GM12878 (cell line): ENCODE data around the gene PRM2. TPM values are rescaled to one million over a fixed set of nuclear protein-coding genes. Genes with fewer than 3 reads are reported as not detected.

Experiments
- ATAC-seq: fragments of 200-7000 bp; cut with Tn5 transposase; 3 replicates; pipeline ENCODE4 v1.9.1; 2020; ENCODE audit warnings: mild to moderate bottlenecking, moderate library complexity
- BruUV-seq: library from RNA; stranded (reverse); fragments of 400-500 nt; replicated peaks from 2 replicates; lab custom pipeline; 2021; lab: Mats Ljungman, UMichigan
- CTCF ChIA-PET: fragments of 300-600 bp; sonication (Branson Sonifier 250); formaldehyde crosslinking; extraction: SDS; loops from one replicate; lab custom pipeline; 2021; ENCODE audit warnings: inconsistent platforms; lab: Yijun Ruan, JAX
- POLR2A ChIA-PET: fragments of 350-600 bp; formaldehyde crosslinking; extraction: SDS; loops from one replicate; lab custom pipeline; 2021; ENCODE audit warnings: inconsistent platforms; lab: Charles Lee
- RAD21 ChIA-PET: fragments of 300-600 bp; sonication (Branson Sonifier 250); formaldehyde crosslinking; loops from one replicate; lab custom pipeline; 2023; ENCODE audit warnings: antibody characterized with exemption; ENCODE audit not compliant: unreplicated experiment; lab: Charles Lee
- SMC1A ChIA-PET: fragments of 300-600 bp; sonication (Branson Sonifier 250); formaldehyde crosslinking; loops from one replicate; lab custom pipeline; 2023; ENCODE audit not compliant: unreplicated experiment, uncharacterized antibody; lab: Charles Lee
- DNase-seq: peaks from one replicate; pipeline ENCODE4 v3.0.0-alpha.2; 2011; ENCODE audit warnings: low read depth, low spot score
- FAIRE-seq: peaks from 3 replicates; lab custom pipeline; 2011; peaks lifted over from hg19 to GRCh38; lab: Jason Lieb, UNC
- H2AFZ ChIP-seq: 2 replicates; pipeline ENCODE4 v1.6.0; 2011; ENCODE audit warnings: low read depth, low read length, control low read depth; ENCODE audit not compliant: control insufficient read depth
- H3K27ac ChIP-seq: 2 replicates; pipeline ENCODE4 v1.5.1; 2011; ENCODE audit warnings: control low read depth; ENCODE audit not compliant: control insufficient read depth, insufficient read depth
- H3K27me3 ChIP-seq, 2 experiments: replicated peaks in 1 of 2; 2 replicates each; pipeline versions ENCODE4 v1.6.0 to v1.6.1; 2011; ENCODE audit warnings: low read length in 1 of 2; ENCODE audit not compliant: control insufficient read depth in 2 of 2, insufficient read depth in 2 of 2
- H3K36me3 ChIP-seq, 2 experiments: 2 replicates each; pipeline ENCODE4 v1.5.1; 2011; ENCODE audit warnings: low read length in 1 of 2; ENCODE audit not compliant: control insufficient read depth in 2 of 2, insufficient read depth in 2 of 2
- H3K4me1 ChIP-seq: 2 replicates; pipeline ENCODE4 v1.6.1; 2011; ENCODE audit warnings: mild to moderate bottlenecking, low read length, moderate library complexity, mixed read lengths; ENCODE audit not compliant: control insufficient read depth, insufficient read depth
- H3K4me2 ChIP-seq: 2 replicates; pipeline ENCODE4 v1.6.0; 2011; ENCODE audit warnings: control low read depth; ENCODE audit not compliant: control insufficient read depth, insufficient read depth
- H3K4me3 ChIP-seq: fragments of 200-600 bp; sonication (generic); 2 replicates; pipeline ENCODE4 v1.5.1; 2016
- H3K79me2 ChIP-seq: 2 replicates; pipeline ENCODE4 v1.6.0; 2011; ENCODE audit warnings: low read length; ENCODE audit not compliant: control insufficient read depth, insufficient read depth
- H3K9ac ChIP-seq: 2 replicates; pipeline ENCODE4 v1.8.0; 2011; ENCODE audit warnings: low read length, control low read depth, mixed read lengths; ENCODE audit not compliant: control insufficient read depth, insufficient read depth
- H3K9me3 ChIP-seq: replicated peaks from 3 replicates; pipeline ENCODE4 v1.5.1; 2011; ENCODE audit warnings: mild to moderate bottlenecking, low read length; ENCODE audit not compliant: control insufficient read depth, insufficient read depth
- H4K20me1 ChIP-seq: 2 replicates; pipeline ENCODE4 v1.6.0; 2011; ENCODE audit not compliant: control insufficient read depth, insufficient read depth
- CREM ChIP-seq: IDR thresholded peaks from 2 replicates; pipeline ENCODE4 v1.6.1; 2014; ENCODE audit warnings: antibody characterized with exemption, low read depth
- EED ChIP-seq: sonication (generic); IDR thresholded peaks from 2 replicates; pipeline ENCODE4 v1.6.1; 2016; ENCODE audit warnings: antibody characterized with exemption, low read depth
- FOXM1 ChIP-seq: IDR thresholded peaks from 2 replicates; pipeline ENCODE4 v1.6.1; 2012; ENCODE audit warnings: low read depth, mild to moderate bottlenecking, inconsistent platforms, low read length, moderate library complexity
- IKZF2 ChIP-seq, 2 experiments: fragments of 450-650 bp; IDR thresholded peaks; 2 replicates each; pipeline ENCODE4 v1.6.1; 2017; ENCODE audit warnings: mild to moderate bottlenecking in 2 of 2, moderate library complexity in 2 of 2
- NFXL1 ChIP-seq: fragments of 450-650 bp; IDR thresholded peaks from 2 replicates; pipeline ENCODE4 v1.6.1; 2017; ENCODE audit warnings: antibody characterized with exemption, mild to moderate bottlenecking, borderline replicate concordance
- RAD21 ChIP-seq: IDR thresholded peaks from 2 replicates; pipeline ENCODE4 v1.6.1; 2011; ENCODE audit warnings: mild to moderate bottlenecking, low read depth, low read length, moderate library complexity; ENCODE audit not compliant: insufficient read depth
- RUNX3 ChIP-seq: IDR thresholded peaks from 2 replicates; pipeline ENCODE4 v1.6.1; 2012; ENCODE audit warnings: low read length, inconsistent platforms
- SIX5 ChIP-seq: IDR thresholded peaks from 2 replicates; pipeline ENCODE4 v1.6.1; 2011; ENCODE audit warnings: mild to moderate bottlenecking, low read depth, low read length, moderate library complexity; ENCODE audit not compliant: severe bottlenecking
- SPI1 ChIP-seq: IDR thresholded peaks from 2 replicates; pipeline ENCODE4 v1.6.1; 2011; ENCODE audit warnings: low read depth, mild to moderate bottlenecking, low read length, moderate library complexity, borderline replicate concordance; ENCODE audit not compliant: insufficient read depth
- TCF7 ChIP-seq: IDR thresholded peaks from 2 replicates; pipeline ENCODE4 v1.6.1; 2014; ENCODE audit warnings: antibody characterized with exemption, borderline replicate concordance
- ZNF217 ChIP-seq: fragments of 450-650 bp; IDR thresholded peaks from 2 replicates; pipeline ENCODE4 v1.6.1; 2017; ENCODE audit warnings: antibody characterized with exemption, mild to moderate bottlenecking
- WGBS: methylation state at CpG from one replicate; pipeline ENCODE4 v1.1.6; 2016; ENCODE audit warnings: low lambda C conversion rate; ENCODE audit not compliant: insufficient replicate concordance, insufficient coverage; ENCODE audit errors: missing lambda C conversion rate; 5-methylcytosine and 5-hydroxymethylcytosine counted together
- in situ Hi-C: fragments of 300-500 bp; cut with MboI; formaldehyde crosslinking; loops from 9 replicates; pipeline ENCODE4 v1.14.3; 2018; ENCODE audit warnings: mixed read lengths
- intact Hi-C: fragments of 100-400 bp; cut with micrococcal nuclease; formaldehyde crosslinking; loops from one replicate; pipeline ENCODE4 v1.14.2; 2022; ENCODE audit not compliant: unreplicated experiment
- polyA plus RNA-seq, 11 experiments: library from polyadenylated mRNA; depleted of rRNA in 4 of 11; unstranded in 6 of 11; stranded (reverse) in 5 of 11; fragments of >200 nt; fragmentation: Nextera tagmentation in 4 of 11; fragmentation: Illumina TruSeq in 1 of 11; extraction: Ambion mirVana in 4 of 11; extraction: Trizol in 1 of 11; gene quantifications; 1 replicate in 1 of 11; 2 replicates in 10 of 11; pipeline versions ENCODE4 v1.2.1 to v1.2.3, GENCODE V29; 2011 to 2016; ENCODE audit warnings: inconsistent platforms in 2 of 11, missing spikeins in 2 of 11, low read depth in 1 of 11
- total RNA-seq, 4 experiments: library from RNA; depleted of rRNA in 3 of 4; stranded (reverse); fragments of >200 nt in 3 of 4; fragmentation: Illumina TruSeq in 1 of 4; extraction: Trizol in 1 of 4; gene quantifications; 2 replicates each; pipeline versions ENCODE4 v1.2.1 to v1.2.3, GENCODE V29; 2013 to 2021
- TF ChIP-seq, protein P1 (sequence below): fragments of 450-650 bp; IDR thresholded peaks from 2 replicates; pipeline ENCODE4 v1.6.1; 2017; ENCODE audit warnings: low read depth, mild to moderate bottlenecking, moderate library complexity
- TF ChIP-seq, protein P2 (sequence below): fragments of 450-650 bp; conservative IDR thresholded peaks from 2 replicates; pipeline ENCODE4 v1.6.1; 2017; ENCODE audit warnings: mild to moderate bottlenecking, moderate library complexity

The PRM2 gene
- total and polyA plus RNA-seq, 10 of the 15 experiments (the other 5 are each of a cell fraction or from before 2014, with no cell fraction given) = not detected

DNA sequence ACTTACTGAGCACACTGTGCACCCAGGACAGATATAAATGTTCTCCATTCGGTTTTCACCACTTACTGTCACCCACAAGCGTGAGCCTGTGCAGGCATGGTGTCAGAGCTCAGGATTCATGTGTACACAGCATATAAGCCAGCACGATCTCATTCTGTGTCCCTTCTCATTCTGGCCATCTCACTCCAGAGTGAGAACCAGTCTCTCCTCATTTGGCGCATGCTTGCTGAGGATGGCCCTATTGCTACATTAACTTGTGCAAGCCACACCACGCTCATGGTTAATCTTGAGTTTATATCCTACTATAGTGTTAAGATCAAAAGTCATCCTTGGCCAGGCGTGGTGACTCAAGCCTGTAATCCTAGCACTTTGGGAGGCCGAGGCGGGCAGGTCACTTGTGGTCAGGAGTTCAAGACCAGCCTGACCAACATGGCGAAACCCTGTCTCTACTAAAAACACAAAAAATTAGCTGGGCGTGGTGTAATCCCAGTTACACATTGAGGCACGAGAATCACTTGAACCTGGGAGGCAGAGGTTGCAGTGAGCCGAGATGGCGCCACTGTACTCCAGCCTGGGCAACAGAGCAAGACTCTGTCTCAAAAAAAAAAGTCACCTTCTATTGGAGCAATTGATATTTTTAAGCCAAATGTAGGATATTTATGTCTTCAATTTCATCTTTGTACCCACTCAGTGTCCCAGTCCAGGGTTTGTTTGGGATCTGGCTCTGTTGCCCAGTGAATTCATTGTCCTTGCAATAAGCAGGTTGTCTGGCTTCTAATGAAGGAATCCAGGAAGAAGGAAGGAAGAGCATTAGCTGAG is 41.2 kb downstream of the PRM2 start (continued):
- TF ChIP-seq, protein P1, sequence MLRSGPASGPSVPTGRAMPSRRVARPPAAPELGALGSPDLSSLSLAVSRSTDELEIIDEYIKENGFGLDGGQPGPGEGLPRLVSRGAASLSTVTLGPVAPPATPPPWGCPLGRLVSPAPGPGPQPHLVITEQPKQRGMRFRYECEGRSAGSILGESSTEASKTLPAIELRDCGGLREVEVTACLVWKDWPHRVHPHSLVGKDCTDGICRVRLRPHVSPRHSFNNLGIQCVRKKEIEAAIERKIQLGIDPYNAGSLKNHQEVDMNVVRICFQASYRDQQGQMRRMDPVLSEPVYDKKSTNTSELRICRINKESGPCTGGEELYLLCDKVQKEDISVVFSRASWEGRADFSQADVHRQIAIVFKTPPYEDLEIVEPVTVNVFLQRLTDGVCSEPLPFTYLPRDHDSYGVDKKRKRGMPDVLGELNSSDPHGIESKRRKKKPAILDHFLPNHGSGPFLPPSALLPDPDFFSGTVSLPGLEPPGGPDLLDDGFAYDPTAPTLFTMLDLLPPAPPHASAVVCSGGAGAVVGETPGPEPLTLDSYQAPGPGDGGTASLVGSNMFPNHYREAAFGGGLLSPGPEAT = no peak

DNA sequence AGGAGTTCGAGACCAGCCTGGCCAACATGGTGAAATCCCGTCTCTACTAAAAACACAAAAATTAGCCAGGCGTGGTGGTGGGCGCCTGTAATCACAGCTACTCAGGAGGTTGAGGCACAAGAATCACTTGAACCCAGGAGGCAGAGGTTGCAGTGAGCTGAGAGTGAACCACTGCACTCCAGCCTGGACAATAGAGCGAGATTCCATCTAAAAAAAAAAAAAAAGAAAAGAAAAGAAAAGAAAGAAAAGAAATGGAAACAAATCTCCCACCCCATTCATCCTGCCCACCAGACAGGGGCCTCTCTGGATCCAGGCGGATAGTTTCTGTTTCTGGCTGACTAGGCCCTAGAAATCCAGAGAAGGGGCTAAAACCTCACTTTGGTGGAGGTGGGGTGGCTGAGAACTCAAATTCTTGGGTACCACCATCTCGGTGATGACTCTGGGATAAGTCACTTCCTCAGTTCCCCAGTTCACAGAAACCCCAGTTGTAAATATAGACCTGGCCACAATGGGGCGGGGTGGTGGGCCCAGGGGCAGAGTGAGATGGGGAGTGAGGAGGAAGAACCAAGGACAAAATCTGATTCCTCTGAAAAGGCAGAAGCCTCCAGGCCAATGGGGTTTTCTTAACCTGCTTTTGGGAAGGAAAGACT is 42.4 kb downstream of the PRM2 start:
- no peaks in the 10 kb centered on the region for H3K79me2 ChIP-seq
- peaks cover 26% of the 10 kb centered on the region for H3K4me1 ChIP-seq
- in situ Hi-C loops = no loop called here
- ChIA-PET RAD21 (interaction anchor here (0.7 to 3.0 kb wide), 8 partner anchors 9 to 123 kb away, joined by 3 to 14 read pairs (median 6); partner anchors contain the start of gene SOCS1), POLR2A (interaction anchor here (0.9 to 2.9 kb wide), 5 partner anchors 20 to 268 kb away, joined by 3 to 11 read pairs (median 3); partner anchors contain the start of gene SOCS1), SMC1A (interaction anchor here (0.6 to 2.4 kb wide), 9 partner anchors 9 to 188 kb away, joined by 3 to 14 read pairs (median 4); partner anchors contain the start of gene SOCS1), CTCF (interaction anchor here (0.6 to 3.2 kb wide), 7 partner anchors 13 to 280 kb away, joined by 3 to 6 read pairs (median 4); no protein-coding TSS in a partner anchor)
- no peaks in the 10 kb centered on the region for H3K36me3 ChIP-seq
- intact Hi-C loops = no loop called here
- H3K9me3 ChIP-seq = no peaks in the 10 kb centered on the region
- TF ChIP-seq ZNF217 (0 out of 2 replicates have a peak, but pooled peaks have one; percentile 16), SIX5 (no peak), TCF7 (no peak), EED (peak; percentile 46; the same call in 1 of the 2 replicates), FOXM1 (no peak), IKZF2 (IDR thresholded peaks at IDR 0.05) (0 out of 4 replicates have a peak, but pooled peaks of 1 of the 2 experiments have one; percentile 34), NFXL1 (no peak), RAD21 (peak; percentile 9; the same call in 1 of the 2 replicates), RUNX3 (peak; percentile 31; the same call in 1 of the 2 replicates), CREM (0 out of 2 replicates have a peak, but pooled peaks have one; percentile 4), SPI1 (peak; percentile 27; the same call in 1 of the 2 replicates)
- TF ChIP-seq, protein P2, sequence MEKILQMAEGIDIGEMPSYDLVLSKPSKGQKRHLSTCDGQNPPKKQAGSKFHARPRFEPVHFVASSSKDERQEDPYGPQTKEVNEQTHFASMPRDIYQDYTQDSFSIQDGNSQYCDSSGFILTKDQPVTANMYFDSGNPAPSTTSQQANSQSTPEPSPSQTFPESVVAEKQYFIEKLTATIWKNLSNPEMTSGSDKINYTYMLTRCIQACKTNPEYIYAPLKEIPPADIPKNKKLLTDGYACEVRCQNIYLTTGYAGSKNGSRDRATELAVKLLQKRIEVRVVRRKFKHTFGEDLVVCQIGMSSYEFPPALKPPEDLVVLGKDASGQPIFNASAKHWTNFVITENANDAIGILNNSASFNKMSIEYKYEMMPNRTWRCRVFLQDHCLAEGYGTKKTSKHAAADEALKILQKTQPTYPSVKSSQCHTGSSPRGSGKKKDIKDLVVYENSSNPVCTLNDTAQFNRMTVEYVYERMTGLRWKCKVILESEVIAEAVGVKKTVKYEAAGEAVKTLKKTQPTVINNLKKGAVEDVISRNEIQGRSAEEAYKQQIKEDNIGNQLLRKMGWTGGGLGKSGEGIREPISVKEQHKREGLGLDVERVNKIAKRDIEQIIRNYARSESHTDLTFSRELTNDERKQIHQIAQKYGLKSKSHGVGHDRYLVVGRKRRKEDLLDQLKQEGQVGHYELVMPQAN = no peak
- H3K27me3 ChIP-seq = no peaks in the 10 kb centered on the region
- FAIRE-seq (no peak), ATAC-seq (peak; percentile 47), DNase-seq (no peak)
- WGBS = 16% methylated on average over 7 of the region's 8 CpGs
- H4K20me1 ChIP-seq = no peaks in the 10 kb centered on the region
- H3K4me3 ChIP-seq = no peak overlapping the region
- H3K27ac ChIP-seq = peak overlapping the region; percentile 74
- BruUV-seq = TSS peak; percentile 50
- H3K4me2 ChIP-seq = peak overlapping the region; percentile 83
- H3K9ac ChIP-seq = no peak overlapping the region
- H2AFZ ChIP-seq = no peak overlapping the region
